AG10803 (cell line): ENCODE results near the gene KDM5A.

ENCODE experiments used
- DNase-seq: peaks from one replicate; pipeline ENCODE4 v3.0.0; 2010; ENCODE audit warnings: low read depth
- H3K4me3 ChIP-seq: 2 replicates; pipeline ENCODE4 v1.5.1; 2011; ENCODE audit warnings: mild to moderate bottlenecking, low read length, control low read depth
- CTCF ChIP-seq: conservative IDR thresholded peaks from 2 replicates; pipeline ENCODE4 v1.5.1; 2011; ENCODE audit warnings: mild to moderate bottlenecking, low read length, control low read depth, inconsistent platforms

Gene KDM5A

GRCh38 chr12:230925-231671 is 158.0 kb downstream of the KDM5A start:
- no peak overlapping the region for H3K4me3 ChIP-seq
- no peak for TF ChIP-seq CTCF
- DNase-seq, result no peak
